Measurements from ENCODE around the gene NRIP1.

NRIP1 gene

DNA sequence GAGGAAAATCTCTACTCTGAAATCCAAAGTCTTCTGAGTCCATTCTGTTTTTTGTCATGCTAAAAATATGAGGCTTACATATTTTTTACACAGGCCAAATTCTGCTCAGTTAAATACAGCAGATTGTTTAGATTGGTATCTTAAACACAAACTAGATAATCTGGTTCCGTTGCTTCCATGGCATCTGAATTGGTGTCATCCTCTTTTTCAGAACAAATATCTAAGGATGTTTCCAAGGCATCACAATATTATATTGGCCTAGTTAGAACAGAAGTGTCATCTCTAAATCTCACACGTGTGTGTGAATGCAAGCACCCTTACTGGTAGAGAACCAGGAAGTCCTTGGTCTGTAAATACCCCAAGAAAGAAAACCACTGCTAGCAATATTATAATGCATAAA lies 151.2 kb downstream of the NRIP1 start:
- peaks cover under 1% of the 10 kb centered on the region for H3K9me3 Mint-ChIP-seq
- TF ChIP-seq, protein P1, sequence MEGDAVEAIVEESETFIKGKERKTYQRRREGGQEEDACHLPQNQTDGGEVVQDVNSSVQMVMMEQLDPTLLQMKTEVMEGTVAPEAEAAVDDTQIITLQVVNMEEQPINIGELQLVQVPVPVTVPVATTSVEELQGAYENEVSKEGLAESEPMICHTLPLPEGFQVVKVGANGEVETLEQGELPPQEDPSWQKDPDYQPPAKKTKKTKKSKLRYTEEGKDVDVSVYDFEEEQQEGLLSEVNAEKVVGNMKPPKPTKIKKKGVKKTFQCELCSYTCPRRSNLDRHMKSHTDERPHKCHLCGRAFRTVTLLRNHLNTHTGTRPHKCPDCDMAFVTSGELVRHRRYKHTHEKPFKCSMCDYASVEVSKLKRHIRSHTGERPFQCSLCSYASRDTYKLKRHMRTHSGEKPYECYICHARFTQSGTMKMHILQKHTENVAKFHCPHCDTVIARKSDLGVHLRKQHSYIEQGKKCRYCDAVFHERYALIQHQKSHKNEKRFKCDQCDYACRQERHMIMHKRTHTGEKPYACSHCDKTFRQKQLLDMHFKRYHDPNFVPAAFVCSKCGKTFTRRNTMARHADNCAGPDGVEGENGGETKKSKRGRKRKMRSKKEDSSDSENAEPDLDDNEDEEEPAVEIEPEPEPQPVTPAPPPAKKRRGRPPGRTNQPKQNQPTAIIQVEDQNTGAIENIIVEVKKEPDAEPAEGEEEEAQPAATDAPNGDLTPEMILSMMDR (IDR thresholded peaks at IDR 0.05; ENCODE audit: unreplicated experiment in 3 of 3) = no peak
- H3K27me3 Mint-ChIP-seq (ENCODE audit: low read depth) = no peaks in the 10 kb centered on the region
- no peak overlapping the region for H3K27ac Mint-ChIP-seq
- no peaks in the 10 kb centered on the region for H3K36me3 Mint-ChIP-seq (ENCODE audit: low read depth)
- no peak overlapping the region for H3K4me3 Mint-ChIP-seq
- H3K4me1 Mint-ChIP-seq = peaks cover 8% of the 10 kb centered on the region

DNA sequence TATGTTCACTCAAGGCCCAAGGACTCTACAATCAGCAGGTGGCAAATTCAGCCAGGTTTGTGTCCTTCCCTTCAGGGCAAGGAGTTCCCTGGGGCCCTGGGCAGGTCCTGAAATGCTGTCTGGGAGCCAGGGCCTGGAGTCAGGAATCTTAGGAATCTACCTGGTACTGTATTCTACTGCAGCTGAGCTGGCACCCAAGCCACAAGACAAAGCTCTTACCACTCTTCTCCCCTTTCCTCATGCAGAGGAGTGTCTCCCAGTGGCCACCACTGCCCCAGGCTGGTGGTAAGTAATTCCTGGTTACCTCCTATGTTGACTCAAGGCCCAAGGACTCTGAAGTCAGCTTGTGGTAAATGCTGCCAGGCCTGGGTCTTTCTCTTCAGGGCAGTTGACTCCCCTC lies 153.4 kb downstream of the NRIP1 start:
- no peaks in the 10 kb centered on the region for H3K27me3 Mint-ChIP-seq (ENCODE audit: low read depth)
- TF ChIP-seq, protein P1 (IDR thresholded peaks at IDR 0.05; ENCODE audit: unreplicated experiment in 3 of 3) = no peak
- H3K36me3 Mint-ChIP-seq (ENCODE audit: low read depth) = no peaks in the 10 kb centered on the region
- no peaks in the 10 kb centered on the region for H3K4me1 Mint-ChIP-seq
- H3K9me3 Mint-ChIP-seq = peaks cover 8% of the 10 kb centered on the region
- no peak overlapping the region for H3K27ac Mint-ChIP-seq
- H3K4me3 Mint-ChIP-seq = no peak overlapping the region
